ENCODE data around the gene SERINC1.

DNA sequence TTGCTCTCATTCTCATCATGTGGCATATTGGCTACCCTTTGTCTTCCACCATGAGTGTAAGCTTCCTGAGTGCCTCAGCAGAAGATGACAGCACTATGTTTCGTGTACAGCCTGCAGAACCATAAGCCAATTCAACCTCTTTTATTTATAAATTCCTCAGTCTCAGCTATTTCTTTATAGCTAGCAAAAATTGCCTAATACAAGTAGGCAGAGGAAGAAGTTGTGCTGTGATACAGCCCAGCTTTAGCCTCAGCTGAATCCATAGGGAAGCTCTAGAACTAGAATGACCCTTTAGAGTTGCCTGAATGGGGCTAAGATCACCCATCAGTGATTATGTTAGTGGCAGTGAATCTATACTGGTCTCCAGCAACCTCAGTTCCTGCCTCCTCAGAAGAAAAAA lies 19.0 kb upstream of the SERINC1 start:
- TF ChIP-seq, protein P1, sequence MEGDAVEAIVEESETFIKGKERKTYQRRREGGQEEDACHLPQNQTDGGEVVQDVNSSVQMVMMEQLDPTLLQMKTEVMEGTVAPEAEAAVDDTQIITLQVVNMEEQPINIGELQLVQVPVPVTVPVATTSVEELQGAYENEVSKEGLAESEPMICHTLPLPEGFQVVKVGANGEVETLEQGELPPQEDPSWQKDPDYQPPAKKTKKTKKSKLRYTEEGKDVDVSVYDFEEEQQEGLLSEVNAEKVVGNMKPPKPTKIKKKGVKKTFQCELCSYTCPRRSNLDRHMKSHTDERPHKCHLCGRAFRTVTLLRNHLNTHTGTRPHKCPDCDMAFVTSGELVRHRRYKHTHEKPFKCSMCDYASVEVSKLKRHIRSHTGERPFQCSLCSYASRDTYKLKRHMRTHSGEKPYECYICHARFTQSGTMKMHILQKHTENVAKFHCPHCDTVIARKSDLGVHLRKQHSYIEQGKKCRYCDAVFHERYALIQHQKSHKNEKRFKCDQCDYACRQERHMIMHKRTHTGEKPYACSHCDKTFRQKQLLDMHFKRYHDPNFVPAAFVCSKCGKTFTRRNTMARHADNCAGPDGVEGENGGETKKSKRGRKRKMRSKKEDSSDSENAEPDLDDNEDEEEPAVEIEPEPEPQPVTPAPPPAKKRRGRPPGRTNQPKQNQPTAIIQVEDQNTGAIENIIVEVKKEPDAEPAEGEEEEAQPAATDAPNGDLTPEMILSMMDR (IDR thresholded peaks at IDR 0.05): no peak
- TF ChIP-seq POLR2AphosphoS5 (IDR thresholded peaks at IDR 0.05; ENCODE audit: low read depth, low read length): no peak

Measured in Panc1 (cell line).